HPDE6-E6E7 (cell line): ENCODE measurements around the gene FBXW11.
A peak's percentile ranks its signal among the peaks of the same experiment; 100 is the strongest.
"Not testable (repeated sequence)": the region's sequence is repeated elsewhere in the genome, so short reads cannot be mapped to it uniquely, and the experiment has no call there.

Source experiments
- DNase-seq: peaks from one replicate; pipeline ENCODE4 v3.0.0; 2011; ENCODE audit warnings: missing footprints; ENCODE audit errors: extremely low spot score

FBXW11 gene

GRCh38 chr5:171911152-171911551, 95.3 kb downstream of the FBXW11 start:
- no peak for DNase-seq

- no peak for DNase-seq
These were observed 97.8 kb downstream of the FBXW11 start for GRCh38 chr5:171908638-171909037.

DNA sequence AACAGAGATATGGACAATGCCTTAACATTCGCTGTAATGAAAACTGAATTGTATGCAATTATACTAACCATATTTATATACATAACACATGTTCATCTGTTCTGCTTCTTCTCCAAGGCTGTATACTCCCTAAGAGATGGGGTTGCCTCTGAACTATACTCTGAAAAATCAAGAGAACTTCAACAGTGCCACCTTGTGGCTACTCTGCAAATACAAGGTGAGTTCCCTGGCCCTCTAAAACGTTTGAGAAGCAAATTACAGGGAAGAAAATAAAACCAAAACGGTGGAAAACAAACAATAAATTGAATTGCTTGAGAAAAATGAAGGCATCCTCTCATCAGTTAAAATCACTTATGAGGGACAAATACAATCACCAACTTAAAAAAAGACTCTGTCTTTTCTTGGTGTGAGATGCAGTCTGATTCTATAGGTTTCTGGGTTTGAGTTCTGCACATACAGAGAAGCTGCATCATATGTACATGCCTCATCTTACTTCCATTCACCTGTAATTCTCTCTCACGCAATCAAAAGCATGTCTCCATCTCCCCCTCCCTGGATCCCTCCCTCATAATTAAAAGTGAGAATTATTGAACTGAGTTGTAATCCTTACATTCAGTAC, 98.6 kb downstream of the FBXW11 start:
- peak; percentile 29 for DNase-seq

- no peak for DNase-seq
These were observed 99.5 kb downstream of the FBXW11 start for GRCh38 chr5:171906703-171907590.

- no peak for DNase-seq
These were observed 100.3 kb downstream of the FBXW11 start for GRCh38 chr5:171906066-171906570.

- no peak for DNase-seq
These were observed 101.6 kb downstream of the FBXW11 start for GRCh38 chr5:171904886-171905285.

DNA sequence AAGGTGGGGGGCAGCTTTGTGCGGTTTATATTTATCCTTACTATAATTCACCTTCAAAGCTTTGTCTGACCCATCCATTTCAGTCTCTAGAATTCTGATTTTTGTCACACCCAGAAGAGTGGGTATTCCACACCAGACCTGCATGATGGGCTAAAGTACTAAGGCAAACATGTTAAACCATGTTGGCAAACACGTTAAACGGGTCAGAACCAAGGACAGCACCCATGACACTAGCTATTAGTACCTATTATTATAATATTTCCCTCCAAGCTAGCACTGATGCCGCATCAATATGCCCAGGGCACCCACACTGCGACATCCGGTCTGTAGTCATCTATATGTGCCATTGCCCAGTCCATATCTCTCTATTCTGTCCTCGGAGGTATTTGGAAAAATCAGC, 104.7 kb downstream of the FBXW11 start:
- no peak for DNase-seq

DNA sequence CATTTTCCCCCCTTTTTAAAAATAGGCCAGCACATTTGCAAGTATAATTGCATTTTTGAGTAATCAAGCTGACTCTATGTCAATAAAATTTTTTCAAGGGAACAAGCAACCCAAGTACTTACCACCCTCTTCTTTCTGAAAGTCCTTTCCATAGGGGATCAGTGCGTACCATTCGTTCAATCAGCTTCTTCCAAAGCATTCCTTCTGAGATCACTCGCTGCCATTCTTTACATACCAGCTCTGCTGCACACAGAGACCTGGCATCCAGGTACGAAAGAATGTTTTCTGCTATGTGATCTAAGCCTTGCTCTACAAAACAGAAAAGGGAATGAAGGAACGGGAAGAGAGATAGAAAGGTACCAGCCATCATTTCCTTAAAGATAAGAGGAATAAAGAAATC, 106.6 kb downstream of the FBXW11 start:
- DNase-seq, result no peak

GRCh38 chr5:171898879-171899278, 107.6 kb downstream of the FBXW11 start:
- DNase-seq, result no peak

GRCh38 chr5:171898386-171898785, 108.1 kb downstream of the FBXW11 start:
- DNase-seq, result no peak

DNA sequence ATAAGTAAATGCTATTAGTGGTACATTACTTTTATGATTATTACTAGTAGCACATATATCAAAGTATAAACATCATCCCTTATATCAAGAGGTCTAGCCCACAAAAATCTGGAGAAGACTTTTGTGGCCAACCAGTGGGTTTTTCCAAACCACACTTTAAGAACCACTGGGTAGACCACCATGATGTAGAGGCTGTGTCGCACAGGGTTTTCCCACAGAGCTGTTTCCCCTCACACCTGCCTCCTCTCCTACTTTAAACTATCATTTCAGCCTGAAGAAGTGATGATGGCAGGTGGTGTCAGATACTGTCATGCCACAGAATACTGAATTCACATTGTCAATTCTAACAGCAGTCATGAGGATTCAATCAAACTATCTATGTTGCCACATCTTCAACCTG, 109.2 kb downstream of the FBXW11 start:
- no peak for DNase-seq

- DNase-seq, result no peak
These were observed 111.4 kb downstream of the FBXW11 start for GRCh38 chr5:171895081-171895480.

DNA sequence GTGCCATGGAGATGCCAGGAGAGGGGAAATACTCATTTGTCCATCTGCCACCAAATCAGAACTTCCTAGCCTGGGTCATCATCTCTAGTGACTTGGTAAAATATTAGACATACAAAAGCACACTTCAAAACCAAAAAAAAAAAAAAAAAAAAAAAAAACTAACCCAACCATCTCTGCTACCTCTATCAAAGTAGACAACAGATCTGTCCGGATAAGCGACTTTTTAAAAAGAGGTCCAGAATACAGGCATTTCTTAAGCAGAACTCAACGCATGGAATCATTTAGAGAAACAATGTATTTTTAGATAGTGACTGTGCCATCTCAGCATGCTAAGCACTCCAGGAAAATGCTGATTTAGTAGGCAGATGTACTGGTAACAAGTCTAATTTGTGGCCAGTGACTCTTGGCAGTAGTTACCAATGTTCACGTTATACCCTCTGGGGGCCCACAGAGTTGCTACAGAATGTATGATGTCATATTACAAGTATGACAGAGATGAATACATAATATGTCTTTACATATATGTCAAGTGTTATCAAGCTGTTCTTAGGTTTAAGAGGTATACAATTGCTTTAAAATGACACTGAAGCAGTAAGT, 113.0 kb downstream of the FBXW11 start:
- no peak for DNase-seq

- DNase-seq, result no peak
These were observed 114.8 kb downstream of the FBXW11 start for GRCh38 chr5:171891595-171891994.

DNA sequence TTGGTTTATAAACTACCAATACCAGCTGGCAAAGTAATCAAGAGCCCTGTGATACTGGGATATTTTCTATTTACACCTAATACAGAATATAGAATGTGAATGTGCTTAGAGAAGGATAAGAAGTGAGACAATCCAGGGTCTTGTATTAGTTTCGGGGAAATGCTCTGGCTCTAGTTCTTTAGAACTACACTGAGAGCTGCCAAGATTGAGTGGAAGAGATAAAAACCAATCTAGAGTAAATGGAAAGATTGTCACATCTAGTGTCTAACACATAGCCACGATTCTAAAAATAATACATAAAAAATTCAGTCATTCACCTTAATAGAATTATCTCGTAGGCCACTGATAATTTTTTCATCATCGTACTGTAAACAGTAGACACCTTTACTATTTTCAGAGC, 115.3 kb downstream of the FBXW11 start:
- DNase-seq, result no peak

GRCh38 chr5:171888051-171888481, 118.4 kb downstream of the FBXW11 start:
- DNase-seq, result no peak

- DNase-seq, result not testable (repeated sequence)
These were observed 120.4 kb downstream of the FBXW11 start for GRCh38 chr5:171886037-171886436.

GRCh38 chr5:171882118-171882517, 124.3 kb downstream of the FBXW11 start:
- DNase-seq, result no peak

GRCh38 chr5:171874234-171874633, 132.2 kb downstream of the FBXW11 start:
- no peak for DNase-seq

DNA sequence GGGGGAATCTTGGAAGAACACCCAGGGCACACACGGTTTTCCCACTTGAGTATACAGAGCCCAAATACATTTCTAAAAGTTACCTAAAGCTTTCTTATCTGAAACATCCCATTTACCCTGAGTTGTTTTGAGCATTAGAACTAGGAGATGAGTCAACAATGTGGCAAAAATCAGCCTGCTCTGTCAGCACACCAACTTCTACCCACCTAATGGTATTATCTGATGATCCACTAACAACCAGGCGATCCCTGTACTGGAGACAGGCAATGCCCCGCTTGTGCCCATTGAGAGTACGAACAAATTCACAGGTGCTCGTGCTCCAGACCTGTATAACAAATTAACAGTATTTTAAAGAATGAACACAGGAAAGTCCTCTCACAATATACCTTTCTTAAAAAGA, 133.8 kb downstream of the FBXW11 start:
- no peak for DNase-seq

DNA sequence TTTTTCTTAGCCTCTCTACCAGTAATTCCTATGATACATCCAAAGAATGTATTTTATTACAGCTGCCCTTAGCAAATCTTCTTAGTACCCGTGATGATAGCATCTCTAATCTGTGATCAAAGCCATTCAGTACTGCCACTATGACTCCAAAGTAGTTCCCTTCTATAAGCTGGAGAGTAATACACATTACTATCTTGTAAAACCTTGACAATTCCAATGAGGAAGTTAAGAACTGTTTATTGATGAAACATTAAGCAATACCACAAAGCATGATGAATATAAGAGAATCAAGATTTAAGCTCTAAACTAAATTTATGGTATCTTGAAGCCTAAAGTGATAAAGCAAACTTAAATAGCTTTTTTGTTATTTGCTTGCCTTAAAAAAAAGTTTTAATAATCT, 134.7 kb downstream of the FBXW11 start:
- no peak for DNase-seq

DNA sequence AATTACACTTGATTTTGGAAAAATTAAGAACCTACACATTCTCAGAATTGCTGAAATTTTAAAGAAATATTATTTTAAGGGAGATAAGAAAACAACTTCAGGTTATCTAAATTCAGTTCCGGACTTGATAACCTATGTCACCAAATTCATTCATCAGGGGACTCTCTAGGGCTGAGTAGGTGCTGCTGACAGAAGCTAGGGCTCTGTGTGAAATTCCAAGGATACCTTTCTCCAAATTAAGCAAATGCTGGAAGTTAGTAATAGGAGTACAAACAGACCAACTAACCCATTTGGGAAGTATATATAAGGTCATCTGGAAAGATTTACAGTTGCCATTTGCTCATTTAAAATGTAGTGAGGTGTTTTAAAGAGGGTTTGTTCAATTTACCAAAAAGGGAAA, 136.5 kb downstream of the FBXW11 start:
- no peak for DNase-seq

DNA sequence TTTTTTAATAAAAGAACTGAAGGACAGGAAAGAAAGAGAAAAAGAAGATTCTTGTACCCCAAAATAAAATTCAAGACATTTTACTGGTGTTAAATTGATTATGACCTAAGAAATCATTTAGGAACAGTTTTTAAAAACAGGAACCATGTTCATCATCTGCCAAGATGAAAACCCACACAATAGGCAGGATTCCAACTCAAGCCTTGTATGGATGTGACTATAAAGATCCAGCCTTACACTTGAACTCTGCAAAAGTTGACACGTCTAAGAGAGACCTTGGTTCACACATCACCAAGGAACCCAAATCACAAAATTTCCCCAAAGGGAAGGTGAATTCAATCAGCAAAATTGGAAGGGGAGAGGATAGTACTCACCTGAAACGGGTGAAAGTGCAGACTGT, 138.2 kb downstream of the FBXW11 start:
- DNase-seq, result no peak
